Fibroblast of skin of right biceps (primary cell): ENCODE data around the gene TTC12.
A peak's percentile ranks its signal among the peaks of the same experiment; 100 is the strongest.

ENCODE experiments used
- DNase-seq: peaks from one replicate; pipeline ENCODE4 v3.0.0-alpha.2; 2013

TTC12 gene

GRCh38 chr11:113377681-113378412, 63.5 kb downstream of the TTC12 start:
- DNase-seq = peak; percentile 50

DNA sequence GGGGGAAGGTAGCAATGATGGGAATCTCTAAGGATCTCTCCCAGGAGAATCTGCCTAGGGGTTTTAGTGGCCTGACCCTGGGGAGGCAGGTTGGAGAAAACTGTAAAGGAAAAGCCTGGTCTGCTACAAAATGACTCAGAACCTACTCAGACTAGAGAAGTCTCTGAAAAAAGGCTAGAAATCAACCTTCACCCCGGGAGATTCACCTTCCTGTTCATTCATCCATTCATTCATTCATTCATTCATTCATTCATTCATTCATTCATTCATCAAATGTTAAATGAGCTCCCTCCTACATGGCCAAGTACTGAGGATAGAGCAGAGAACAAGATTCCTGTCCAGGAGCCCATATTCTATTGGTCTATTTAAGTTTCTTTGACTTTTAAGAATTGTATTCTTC, 64.3 kb downstream of the TTC12 start:
- DNase-seq = peak; percentile 3

DNA sequence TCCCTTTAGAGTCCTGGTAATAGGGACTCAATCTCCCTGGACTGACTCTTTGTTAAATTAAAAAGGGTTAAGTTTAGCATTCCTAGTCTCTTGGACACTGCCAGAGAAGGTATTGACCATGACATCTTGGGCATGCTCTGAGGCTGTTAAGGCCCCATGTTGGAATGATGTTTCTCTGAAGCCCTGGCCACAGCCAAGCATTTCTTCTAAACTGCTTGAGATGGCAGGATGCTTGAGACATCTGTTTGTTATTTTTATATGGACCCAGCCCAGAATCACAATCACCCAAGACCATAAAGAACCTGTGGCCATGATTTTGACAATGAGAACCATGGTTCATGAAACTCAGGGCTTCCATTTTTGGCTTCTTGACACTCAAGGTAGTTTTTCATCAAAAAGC, 67.7 kb downstream of the TTC12 start:
- DNase-seq = no peak

GRCh38 chr11:113384551-113384950, 70.2 kb downstream of the TTC12 start:
- peak; percentile 82 for DNase-seq

- DNase-seq = no peak
These were observed 71.4 kb downstream of the TTC12 start for GRCh38 chr11:113385749-113386148.

DNA sequence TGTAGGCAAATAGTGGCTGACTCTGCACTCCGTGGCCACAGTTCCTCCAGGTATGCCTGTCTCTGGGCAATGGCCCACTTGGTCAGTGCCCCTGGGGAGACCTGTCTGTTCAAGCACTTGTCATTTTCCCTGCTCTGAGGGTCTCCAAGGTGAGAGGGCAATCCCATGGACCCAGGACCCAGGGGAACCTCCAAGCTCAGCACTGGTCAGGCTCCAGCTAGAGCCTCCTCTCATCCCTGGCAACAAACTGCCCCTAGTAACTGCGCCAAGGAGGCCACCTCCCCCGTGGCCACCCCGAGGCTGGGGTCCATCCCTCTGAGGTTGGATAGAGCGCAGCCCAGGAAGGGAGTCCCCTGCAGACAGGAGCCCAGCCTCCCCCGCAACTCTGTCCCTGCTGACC, 72.5 kb downstream of the TTC12 start:
- DNase-seq = no peak

DNA sequence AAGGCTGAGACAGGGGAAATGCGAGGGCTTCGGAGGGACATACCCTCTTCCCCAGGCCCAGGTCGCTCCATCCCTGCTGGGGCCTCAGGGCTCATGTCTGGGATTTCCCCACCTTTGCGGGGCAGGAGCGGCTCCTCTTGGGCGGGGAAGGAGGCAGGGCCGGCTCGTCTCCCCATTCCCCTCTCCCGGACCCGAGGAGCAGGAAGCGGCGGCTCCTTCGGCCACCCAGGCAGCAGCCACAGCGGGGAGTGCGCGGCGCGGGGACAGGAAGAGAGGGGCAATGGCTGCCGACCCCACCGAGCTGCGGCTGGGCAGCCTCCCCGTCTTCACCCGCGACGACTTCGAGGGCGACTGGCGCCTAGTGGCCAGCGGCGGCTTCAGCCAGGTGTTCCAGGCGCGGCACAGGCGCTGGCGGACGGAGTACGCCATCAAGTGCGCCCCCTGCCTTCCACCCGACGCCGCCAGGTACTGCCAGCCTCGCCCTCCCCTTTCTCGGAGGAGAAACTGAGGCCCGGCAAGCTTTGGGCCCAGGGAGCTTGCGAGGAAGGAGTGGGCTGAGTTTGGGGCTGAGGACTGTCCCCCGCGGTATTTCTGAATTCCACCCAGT, 73.3 kb downstream of the TTC12 start, which contains the start of gene ANKK1:
Gene ANKK1 (plus strand): TSS at position 175 of the 607 bp plus-strand sequence. CDS start 106 bp downstream, at position 281.
- no peak for DNase-seq

DNA sequence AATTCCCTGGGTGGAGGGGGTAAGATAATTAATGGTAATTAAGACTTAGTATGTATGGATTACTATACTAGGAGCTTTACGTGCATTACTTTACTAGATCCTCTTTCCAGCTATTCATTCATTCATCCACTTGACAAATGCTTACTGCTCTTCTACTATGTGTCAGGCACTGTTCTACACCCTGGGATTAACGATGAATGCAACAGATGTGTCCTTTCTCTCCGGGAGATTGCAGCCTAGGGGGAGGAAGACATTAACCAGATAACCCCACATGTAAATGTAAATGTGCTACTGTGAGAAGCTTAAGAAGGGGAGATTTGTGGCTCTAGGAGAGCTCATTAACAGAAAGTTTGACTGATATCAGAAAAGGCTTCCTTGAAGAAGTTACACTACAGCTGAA, 74.9 kb downstream of the TTC12 start:
- no peak for DNase-seq

DNA sequence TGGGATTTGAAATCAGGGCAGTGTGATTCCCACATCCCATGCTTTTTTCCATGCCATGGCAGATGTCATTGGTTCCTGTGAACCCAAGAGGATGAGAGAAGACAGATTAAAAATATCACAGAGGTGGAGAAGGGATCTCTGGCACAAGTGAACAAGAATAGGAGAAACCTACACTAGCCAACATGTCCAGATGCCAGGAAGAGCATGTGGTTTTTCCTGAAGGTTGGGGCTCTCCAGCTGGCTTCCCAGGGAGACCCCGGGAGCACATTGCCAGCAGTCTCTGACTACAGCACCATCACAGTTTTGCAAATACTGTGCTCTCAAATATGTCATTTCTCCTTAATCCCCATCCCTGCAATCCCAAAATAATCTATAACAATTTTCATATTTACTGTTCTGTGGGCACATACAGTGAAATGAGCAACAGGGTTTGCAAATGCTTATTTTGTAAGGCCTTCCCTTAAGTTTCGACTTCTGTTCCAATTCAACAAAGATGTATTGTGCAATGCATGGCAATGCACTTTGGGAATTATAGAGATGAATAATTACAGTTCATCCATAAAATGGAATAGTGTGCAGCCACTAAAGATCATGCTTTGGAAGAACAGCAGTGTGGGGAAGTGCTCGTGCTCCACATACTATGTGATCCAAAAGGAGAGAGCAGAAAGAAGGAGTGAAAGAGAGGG, 78.0 kb downstream of the TTC12 start:
- no peak for DNase-seq

DNA sequence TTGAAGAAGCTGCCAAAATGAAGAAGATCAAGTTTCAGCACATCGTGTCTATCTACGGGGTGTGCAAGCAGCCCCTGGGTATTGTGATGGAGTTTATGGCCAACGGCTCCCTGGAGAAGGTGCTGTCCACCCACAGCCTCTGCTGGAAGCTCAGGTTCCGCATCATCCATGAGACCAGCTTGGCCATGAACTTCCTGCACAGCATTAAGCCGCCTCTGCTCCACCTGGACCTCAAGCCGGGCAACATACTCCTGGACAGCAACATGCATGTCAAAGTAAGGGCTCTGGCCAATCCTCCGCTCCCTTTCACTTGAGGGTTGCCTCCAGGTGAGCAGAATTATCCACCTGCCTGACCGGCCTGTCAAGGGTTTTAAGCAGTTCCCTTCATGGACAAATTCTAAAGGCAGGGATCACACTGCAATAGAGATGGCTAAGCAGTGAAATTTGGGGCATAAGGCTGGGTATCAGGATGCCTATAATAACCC, 79.2 kb downstream of the TTC12 start:
- DNase-seq = no peak

GRCh38 chr11:113394919-113395318, 80.5 kb downstream of the TTC12 start:
- no peak for DNase-seq

GRCh38 chr11:113395782-113396336, 81.5 kb downstream of the TTC12 start:
- no peak for DNase-seq

DNA sequence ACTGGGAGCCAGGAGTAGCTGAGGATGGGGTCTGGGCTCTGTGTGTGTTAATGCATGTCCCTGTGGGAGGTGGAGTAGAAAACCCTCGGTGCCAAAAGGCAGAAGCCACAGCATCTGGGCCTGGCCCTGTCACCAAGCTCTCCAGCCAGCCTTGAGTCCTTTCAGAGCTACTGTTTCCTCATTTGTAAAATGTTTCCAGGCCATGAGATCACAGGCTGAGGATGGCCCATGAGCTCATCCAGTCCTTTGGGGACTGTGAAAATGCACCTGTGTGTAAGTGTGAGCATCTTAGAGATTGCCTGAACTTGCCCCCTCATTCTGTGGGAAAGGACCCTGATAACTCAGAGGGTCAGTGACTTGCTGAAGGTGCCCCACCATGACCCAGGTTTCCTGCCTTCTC, 82.3 kb downstream of the TTC12 start:
- no peak for DNase-seq

- DNase-seq = no peak
These were observed 82.8 kb downstream of the TTC12 start for GRCh38 chr11:113397212-113397611.

DNA sequence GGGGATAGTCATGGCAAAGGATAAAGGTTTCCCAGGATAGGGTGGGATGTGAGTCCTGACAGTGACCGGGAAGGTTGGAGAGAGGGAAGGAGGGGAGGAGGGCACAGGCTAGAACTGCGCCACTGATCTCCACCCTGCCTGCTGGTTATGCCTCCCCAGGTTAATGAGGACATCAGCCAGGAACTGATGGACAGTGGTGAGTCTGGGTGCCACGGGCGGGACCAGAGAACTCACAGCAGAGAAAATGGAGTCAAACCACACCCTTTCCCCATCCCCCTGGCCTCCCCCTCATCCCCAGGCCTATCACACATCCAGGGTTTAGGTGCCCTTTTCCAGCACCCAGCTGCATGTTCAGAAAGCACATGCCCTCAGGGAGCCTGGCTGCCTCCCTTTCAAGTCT, 83.4 kb downstream of the TTC12 start:
- no peak for DNase-seq

GRCh38 chr11:113398669-113399430, 84.5 kb downstream of the TTC12 start:
- DNase-seq = no peak

- no peak for DNase-seq
These were observed 86.3 kb downstream of the TTC12 start for GRCh38 chr11:113400631-113401230.

DNA sequence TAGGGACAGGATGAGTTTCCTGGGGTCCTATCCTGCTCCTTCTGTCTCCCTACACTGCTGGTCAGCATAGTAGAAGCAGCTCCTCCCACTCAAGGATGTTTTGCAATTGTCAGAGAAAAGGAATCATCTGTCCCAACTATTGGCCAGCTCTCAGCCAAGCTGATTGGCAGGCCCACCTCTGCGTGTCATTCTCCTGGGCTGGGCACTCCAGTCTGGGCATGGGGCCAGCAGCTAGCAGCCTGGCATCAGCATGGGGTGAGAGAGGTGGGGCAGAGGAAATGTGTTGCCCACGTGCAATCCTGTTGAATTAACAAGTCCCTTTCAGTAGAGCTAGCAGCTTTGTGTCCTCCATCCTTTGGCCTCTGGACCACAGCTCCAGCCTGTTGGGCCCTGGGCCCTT, 87.3 kb downstream of the TTC12 start:
- DNase-seq = no peak

GRCh38 chr11:113404859-113405430, 90.6 kb downstream of the TTC12 start:
- no peak for DNase-seq

DNA sequence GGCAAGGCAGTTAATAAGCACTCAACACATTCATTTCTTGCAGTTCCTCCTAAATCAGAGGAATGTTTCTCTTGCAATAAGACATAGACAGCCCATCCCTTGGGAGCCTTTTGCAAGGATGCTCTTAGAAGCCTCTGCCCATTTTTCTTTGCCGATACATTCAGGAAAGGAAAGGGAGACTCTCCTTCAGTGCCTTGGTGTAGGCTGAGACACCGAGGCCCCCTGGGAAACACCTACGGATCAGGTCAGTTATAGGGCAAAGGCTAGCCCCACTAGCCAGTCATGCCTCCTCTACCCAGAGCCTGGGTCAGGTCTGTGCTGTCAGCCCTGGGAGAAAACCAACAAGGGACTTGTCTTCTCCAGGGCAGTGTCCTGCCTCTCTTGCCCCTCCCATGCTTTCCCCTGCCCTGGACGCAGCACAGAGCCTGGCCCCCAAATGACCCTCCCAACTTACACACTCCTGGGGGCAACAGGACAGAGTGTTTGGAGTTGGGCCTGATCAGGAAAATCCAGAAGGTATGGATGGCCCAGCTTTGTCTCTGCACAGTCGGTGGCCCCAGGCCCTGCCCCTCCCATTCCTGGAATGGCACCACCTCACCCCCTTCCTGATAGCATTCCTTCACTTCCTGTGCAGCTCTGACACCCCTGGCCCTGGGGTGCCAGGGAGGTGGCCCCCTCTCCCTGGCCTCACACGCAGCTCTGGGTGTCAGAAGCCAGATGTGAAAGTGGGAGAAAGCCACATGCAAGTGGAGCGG, 91.5 kb downstream of the TTC12 start:
- DNase-seq = no peak

GRCh38 chr11:113407163-113407562, 92.8 kb downstream of the TTC12 start:
- no peak for DNase-seq
